Omental fat pad (tissue), 4 donors: ENCODE data around the gene PHYKPL. TPM values are rescaled to one million over a fixed set of nuclear protein-coding genes. Genes with fewer than 3 reads are reported as not detected.

Experiments used
- ATAC-seq: fragments of 150-250 bp; one replicate; pipeline ENCODE4 v1.9.1; 2016; ENCODE audit warnings: mild to moderate bottlenecking, moderate library complexity; ENCODE audit not compliant: low FRiP score
- DNase-seq: peaks from one replicate; pipeline ENCODE4 v3.0.0-alpha.2; 2019; ENCODE audit warnings: low spot score
- CTCF ChIP-seq, 3 donors: fragments of 450-650 bp; IDR thresholded peaks; one replicate each; pipeline ENCODE4 v1.5.1; 2016 to 2017; ENCODE audit warnings: antibody characterized with exemption in 3 of 3, mild to moderate bottlenecking in 3 of 3, moderate library complexity in 2 of 3
- total RNA-seq, 4 donors: library from RNA; depleted of rRNA; stranded (reverse); fragments of >200 nt; gene quantifications; one replicate each; pipeline ENCODE4 v1.1.0, GENCODE V29; 2016

Gene PHYKPL
- total RNA-seq, 4 donors from 2014 or later = 62.3 to 104 (median 82.0) TPM

GRCh38 chr5:178278358-178279023 is 45.9 kb upstream of the PHYKPL start:
- DNase-seq (no peak), ATAC-seq (no peak)
- TF ChIP-seq CTCF (IDR thresholded peaks at IDR 0.05) = no peak

GRCh38 chr5:178277866-178278265 is 45.3 kb upstream of the PHYKPL start:
- no peak for TF ChIP-seq CTCF (IDR thresholded peaks at IDR 0.05)
- ATAC-seq (no peak), DNase-seq (no peak)

DNA sequence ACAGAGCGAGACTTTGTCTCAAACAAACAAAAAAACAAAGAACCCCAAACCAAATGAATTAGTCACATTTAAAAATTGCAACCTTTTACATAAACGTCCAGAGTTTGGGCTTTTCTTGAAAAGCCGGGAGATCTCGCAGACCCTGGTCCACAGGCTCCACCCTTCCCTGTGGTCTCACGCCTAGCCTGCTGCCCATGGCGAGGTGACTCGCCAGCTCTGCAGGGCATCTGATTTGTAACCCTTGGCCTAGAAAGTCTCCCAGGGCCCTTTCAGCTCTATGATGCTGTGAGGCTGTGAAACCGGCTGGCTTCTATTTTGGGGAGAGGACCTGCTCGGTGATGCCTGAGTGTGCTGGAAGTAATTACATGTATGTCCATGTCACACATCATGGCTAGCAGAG is 44.7 kb upstream of the PHYKPL start:
- ATAC-seq (no peak), DNase-seq (no peak)
- TF ChIP-seq CTCF (IDR thresholded peaks at IDR 0.05) = no peak

DNA sequence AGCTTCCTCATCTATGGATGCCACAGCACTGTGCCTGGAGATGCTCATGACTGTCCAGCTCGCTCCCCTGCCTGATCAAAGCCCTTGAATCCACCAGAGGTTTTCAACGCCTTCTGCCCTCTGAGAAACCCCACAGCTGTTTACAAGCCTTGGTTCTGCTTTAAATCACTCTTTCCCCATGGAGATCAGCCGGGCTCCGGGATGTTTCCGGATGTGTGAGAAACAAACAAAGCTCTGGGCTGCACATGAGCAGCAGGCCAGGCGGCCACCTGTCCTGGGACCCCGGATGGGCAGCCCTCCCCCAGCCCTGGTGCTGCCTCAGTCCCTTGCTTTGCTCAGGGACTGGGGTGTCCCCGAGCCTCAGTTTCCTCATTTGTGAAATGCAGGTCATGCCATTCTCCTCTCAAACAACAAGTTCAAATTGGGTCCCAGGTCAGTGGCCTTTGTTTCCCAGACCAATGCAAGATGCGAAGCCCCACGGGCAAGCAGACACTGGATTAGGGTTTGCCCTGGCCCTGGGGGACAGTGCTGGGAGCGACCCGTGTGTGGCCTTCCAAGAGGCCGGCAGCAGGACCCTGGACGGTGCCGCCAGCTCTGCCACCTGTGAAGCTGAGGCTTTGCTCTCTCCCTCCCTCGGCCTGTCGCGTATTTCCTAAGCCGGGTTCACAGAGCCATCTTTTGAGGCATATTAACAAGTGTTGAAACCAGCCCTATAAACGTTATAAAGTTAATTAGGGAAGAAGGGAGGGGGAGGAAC is 42.4 kb upstream of the PHYKPL start:
- TF ChIP-seq CTCF (IDR thresholded peaks at IDR 0.05) = no peak
- DNase-seq (no peak), ATAC-seq (no peak)

DNA sequence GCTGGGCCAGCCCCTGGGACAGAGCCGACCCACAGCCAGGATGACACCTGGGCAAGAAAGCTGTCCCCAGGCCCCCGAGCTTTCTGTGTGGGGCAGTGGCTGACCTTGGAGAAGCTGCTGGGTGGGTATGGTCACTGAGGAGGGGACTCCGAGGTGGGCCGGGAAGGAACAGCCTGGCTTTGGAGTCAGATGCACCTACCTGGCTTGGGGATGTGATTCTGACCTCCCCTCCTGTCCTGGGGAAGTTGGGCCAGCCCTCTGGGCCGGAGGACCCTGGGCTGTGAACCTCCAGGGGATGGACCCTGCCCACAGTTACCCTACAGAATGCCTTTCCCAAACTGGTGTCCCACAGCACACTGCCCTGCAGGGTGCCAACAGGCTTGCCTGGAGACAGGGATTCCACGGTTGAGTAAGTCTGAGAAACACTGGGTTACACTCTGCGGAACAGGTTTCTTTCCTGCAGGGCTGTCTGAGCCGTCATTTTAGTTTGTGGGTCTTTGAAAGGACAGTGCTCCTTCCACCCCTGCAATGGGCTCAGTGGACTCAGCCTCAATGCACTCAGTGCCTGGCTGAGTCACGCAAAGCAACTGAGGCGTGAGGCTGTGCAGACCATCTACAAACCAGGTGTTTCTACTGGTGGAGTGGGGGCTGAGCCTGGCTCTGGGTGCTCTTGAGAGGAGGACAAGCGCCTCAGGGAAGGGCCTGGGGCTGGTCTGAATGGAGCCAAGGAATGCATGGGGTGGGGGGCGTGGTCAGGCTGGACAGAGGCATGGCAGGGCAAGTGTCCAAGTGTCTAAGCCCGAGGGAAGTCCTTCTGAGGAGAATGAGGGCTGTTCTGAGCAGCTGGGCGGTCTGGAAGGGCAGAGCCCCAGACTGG is 41.3 kb upstream of the PHYKPL start:
- no peak for TF ChIP-seq CTCF (IDR thresholded peaks at IDR 0.05)
- ATAC-seq (no peak), DNase-seq (no peak)

GRCh38 chr5:178273041-178273440 is 40.4 kb upstream of the PHYKPL start:
- DNase-seq = no peak
- ATAC-seq = no peak
- TF ChIP-seq CTCF (IDR thresholded peaks at IDR 0.05) = no peak
